NCI-H128 (cell line): Measurements from ENCODE around the gene MAPK10.
"Not testable (repeated sequence)": the region's sequence is repeated elsewhere in the genome, so short reads cannot be mapped to it uniquely, and the experiment has no call there.

ENCODE experiments used
- DNase-seq: peaks from one replicate; lab custom pipeline; 2025; ENCODE audit not compliant: unreplicated experiment; lab: John Stamatoyannopoulos, UW

The MAPK10 gene

DNA sequence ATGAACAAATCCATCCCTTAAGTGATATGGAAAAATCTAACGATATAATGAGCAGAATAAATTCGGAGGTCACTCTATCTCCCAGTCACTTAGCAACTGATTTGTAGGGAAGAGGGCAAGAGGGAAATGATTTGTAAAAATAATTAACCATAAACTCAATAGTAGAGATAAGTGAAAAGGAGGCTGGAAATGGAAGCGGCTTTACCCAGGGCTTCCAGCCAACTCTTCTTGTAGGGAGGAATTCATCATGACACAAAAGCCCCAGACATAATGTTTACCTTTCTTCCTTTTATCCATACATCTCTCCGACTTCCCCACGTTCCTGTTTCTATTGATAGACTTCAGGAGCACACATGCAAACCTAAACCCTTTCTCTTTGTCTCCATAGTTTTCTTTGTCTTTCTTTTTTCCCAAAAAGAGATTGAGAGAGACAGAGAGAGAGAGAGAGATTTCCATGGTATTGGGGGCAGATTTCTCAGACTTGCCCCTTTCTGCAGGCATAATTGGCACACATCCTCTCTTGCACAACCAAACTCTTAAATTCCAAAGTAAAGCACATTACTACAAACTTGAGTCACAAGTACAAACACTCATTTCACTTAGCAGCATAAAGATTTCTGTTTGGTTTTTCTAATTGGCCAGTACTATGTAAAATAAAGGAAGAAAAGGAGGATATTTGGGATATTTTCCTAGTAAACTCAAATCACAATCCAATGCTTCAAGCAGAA is 140.9 kb downstream of the MAPK10 start:
- no peak for DNase-seq

DNA sequence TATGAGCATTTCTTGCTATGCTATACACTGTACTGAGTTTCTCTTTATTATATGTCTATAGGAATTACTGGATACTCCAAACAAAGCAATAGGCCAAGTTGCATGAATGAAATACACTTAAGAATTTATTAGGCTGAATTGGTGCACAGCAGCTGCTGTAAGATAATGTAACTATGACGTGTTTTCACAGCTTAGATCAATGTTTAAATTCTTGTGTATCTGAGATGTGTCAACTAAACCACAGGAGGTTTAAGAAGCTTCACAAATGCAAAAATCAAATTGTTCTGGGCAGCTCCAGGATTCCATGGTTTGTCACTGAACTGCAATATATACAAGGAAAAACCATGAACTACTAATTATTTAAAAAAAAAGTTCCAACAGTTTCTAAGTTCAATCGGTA is 156.7 kb downstream of the MAPK10 start:
- DNase-seq, result no peak

DNA sequence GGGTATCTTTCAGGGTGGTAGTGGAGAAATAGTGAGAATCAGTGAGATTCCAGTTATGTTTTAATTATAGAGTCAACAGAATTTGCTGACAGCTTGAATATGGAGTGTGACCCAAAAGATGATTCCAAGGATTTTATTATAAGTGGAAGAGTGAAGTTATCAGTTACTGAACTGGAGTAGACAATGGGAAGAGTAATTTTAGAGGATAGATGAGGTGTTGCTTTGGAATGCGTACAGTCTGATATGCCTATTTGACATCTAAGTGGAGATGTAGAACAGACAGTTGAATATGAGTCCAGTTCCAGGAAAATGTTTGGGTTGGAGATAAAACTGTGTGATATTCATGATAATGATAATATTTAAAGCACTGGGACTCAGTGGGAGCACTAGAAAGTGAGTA is 174.2 kb downstream of the MAPK10 start:
- no peak for DNase-seq

DNA sequence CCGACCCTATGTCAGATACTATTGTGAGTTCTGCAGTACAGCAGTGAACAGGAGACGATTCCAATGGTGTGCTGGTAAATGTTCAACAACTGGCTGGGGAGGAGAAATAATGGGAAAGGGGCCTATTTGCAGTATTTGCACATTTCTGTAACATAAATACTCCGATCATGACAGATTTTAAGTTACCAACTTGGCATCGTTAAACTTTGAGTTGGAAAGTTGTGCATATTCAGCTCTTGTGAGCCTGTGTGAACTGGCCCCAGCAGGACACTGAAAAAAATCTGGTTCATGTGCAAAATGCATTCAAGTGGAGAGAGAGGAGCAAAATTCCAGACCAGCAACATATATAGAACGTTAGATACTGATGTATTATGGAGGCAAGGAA is 175.0 kb downstream of the MAPK10 start:
- no peak for DNase-seq

DNA sequence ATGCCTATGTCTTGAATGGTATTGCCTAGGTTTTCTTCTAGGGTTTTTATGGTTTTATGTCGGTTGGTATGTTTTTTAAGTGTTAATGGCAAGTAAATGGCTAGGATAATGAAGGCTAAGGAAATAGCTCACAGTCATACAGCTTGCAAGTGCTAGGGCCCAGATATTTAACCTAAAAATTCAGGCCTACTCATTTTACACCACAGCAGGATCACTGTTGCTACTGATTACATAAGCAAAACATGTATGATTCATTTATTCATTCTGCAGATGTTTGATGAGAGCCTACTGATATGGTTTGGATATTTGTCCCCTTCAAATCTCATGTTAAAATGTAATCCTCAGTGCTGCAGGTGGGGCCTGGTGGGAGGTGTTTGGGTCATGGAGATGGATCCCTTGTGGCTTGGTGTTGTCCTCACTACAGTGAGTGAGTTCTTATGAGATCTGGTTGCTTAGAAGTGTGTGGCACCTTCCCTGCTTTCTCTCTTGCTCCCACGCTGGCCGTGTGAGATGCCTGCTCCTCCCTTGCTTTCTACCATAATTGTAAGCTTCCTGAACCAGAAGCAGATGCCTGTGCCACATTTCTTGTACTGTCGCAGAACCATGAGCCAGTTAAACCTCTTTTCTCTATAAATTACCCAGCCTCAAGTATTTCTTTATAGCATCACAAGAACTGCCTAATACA is 175.5 kb downstream of the MAPK10 start:
- DNase-seq, result no peak

DNA sequence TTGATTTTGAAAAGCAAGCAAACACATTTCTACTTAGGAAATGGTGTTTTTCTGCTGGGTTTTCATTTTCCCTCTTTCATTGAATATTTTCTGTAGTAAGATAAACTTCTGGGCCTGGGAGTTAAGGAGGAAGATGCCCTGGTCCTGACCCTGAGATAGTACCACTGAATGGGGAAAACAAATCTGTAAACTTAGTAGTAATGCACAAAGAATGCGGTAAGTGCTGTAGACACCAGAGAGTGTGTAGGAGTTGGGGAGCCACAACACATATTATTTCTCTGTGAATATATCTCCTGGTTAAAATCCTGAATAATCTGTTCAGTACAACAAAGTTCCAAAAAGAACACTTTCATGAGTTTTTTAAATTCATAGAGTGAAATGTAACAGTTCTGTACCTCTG is 178.3 kb downstream of the MAPK10 start:
- DNase-seq, result no peak

DNA sequence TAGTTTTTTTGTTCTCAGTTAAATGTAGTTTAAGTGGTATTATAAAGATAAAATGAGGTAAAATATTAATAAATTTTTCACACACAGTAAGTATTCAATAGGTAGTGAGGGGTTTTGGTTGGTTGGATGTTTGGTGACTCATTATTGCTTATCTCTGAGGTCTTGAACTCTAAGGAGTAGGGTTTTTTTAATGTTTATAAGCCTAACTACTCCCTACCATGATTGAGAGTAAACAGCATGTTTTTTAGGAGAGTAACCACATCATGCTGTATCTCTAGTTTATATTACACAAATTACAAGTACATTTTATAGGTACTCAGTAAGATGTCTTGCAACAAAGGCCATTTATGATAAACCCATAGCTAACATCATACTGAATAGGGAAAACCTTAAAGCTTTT is 181.6 kb downstream of the MAPK10 start:
- DNase-seq, result no peak

DNA sequence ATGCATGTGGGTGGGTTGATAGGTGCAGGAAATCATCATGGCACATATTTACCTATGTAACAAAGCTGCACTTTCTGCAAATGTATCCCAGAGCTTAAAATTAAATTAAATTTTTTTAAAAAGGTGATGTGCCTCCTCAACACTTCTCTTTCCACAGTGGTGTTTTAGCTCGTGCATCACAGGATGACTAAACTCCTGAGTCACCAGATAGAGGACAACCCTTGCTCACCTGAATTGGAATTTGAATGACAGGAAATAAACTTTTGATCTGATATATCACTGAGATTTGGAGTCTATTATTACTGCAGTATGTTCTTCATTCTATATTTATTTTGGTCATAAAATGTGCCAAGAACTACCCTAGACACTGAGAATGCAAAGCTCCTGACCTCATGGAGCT is 185.3 kb downstream of the MAPK10 start:
- no peak for DNase-seq

DNA sequence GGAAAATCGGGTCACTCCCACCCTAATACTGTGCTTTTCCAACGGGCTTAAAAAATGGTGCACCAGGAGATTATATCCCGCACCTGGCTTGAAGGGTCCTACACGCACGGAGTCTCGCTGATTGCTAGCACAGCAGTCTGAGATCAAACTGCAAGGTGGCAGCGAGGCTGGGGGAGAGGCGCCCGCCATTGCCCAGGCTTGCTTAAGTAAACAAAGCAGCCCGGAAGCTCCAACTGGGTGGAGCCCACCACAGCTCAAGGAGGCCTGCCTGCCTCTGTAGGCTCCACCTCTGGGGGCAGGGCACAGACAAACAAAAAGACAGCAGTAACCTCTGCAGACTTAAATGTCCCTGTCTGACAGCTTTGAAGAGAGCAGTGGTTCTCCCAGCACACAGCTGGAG is 191.5 kb downstream of the MAPK10 start:
- not testable (repeated sequence) for DNase-seq

DNA sequence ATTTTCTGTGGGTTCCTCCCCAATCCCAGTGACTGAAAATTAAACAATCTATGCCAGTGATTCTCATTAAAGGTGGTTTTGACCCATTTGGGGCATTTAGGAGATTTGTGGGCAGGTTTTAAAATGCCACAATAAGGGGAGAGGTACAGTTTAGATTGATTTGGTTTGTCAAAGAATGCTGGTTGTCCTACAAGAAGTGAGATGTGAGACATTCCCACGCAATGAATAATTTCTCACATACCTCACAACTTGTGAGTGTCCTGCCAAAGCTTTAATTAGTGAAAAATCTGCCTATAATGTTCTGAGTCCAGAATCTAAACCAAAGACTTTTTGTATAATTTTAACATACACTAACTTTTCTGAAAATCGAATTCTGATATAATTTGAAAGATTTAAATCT is 199.4 kb downstream of the MAPK10 start:
- DNase-seq, result no peak

DNA sequence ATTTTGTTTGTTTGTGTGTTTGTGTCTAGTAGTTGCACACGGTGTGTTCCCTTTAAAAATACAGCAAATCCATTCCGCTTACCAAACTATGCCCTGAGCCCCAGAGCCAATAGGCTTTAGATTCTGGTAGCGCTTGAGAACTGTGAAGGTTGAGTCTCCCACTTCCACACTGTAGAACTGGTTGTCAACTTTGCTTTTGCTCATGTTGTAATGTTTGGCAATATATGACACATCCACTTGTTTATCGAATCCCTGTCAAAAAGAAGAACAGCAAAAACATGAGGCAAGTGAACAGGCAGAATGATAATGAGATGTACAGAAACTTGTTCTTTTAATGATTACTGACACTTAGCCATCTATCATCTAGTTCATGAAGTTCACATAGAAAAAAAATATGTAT is 200.6 kb downstream of the MAPK10 start:
- no peak for DNase-seq

DNA sequence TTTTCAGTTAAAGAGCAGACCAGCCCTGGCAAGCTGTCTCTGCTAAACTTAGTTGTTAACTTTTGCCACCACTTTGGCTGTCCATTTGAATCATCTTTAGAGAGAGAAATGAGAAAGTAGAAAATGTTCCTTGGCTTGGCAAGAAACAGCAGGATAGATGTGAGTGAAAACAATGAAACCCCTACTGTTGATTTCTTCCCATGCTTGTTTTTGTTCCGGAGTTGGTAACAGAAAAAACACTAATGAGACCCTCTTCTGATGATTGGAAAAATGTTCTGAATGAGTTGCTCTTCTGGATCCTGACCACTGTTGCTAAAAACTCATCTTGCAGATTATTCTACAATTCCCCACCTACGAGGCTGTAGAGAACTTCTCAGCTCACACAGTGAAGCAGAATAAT is 203.3 kb downstream of the MAPK10 start:
- no peak for DNase-seq

DNA sequence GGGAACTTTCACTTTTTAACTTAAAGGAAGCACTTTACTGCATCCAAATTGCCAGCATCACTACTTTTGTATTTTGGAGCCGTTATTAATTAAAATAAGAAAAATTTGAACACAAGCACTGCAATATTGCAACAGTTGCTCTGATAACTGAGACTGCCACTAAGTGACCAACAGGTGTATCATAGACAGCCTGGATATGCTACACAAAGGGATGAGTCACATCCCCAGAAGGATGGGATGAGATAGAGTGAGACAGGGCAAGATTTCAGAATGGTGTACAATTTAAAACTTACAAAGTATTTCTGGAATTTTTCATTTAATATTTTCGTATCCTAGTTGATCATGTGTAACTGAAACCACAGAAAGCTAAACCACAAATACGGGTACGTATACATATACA is 204.1 kb downstream of the MAPK10 start:
- no peak for DNase-seq

DNA sequence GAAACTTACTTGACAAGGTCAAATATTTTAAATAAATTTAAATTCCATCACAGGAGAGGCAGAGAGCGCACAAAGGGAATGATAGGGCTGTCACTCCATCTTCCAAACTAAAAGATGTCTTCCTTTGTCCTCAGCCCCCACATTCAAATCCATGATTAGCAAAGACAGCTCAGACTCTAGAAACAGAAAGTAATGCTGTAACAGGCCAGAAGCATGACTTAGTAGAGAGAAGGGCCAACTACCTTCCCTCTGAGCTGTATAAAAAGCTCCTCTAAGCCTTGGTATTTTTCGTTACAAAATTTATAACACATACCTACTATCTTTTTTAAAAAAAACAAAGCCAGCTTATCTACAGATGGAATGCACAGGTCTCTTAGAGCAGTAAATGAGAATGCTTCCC is 207.4 kb downstream of the MAPK10 start:
- DNase-seq, result no peak

DNA sequence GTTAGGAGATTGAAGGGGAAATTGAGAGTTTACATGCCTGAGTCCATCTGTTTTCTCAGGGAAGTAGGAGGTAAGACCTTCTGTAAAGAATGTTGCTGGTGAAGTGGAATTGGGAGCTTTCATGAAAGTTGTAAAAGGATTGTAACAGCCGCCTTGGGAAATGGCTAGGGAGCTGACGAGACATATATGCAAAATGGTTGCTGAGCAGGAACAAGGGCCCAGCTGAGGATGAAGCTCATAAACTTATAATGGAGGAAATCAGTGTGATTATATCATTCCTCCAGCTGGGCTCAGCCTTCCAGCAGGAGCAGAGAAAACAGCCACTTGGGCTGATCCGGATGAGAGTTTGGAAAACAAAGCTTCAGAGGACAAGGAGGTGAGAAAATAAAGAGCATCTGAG is 208.7 kb downstream of the MAPK10 start:
- DNase-seq, result no peak

DNA sequence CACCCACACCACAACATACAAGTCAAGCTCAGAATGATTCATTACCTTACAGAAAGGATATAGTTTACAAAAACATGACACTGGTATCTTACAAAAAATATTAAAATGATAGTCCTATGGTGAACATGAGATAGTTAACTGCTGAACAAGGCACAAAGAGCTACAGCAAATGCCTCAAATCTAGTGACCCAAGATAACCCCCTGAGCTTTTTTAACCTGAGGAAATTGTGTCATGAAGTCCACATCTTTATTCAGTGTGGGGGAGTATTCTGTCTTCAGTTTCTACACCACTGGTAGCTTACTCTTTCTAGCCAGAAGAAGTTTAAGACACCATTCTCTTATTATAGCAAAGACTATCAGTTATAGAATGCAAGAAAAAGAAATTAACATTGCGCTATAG is 218.7 kb downstream of the MAPK10 start:
- no peak for DNase-seq

DNA sequence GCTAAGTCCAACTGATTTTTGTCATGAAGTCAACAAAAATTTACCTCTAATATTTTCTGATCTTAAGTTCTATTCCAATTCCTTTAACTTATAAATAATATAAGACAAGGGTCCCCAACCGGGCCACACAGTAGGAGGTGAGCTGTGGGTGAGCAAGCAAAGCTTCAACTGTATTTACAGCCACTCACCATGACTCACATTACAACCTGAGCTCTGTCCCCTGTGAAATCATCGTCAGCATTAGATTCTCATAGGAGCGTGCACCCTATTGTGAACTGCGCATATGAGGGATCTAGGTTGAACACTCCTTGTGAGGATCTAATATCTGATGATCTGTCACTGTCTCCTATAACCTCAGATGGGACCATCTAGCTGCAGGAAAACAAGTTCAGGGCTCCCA is 227.4 kb downstream of the MAPK10 start:
- no peak for DNase-seq

DNA sequence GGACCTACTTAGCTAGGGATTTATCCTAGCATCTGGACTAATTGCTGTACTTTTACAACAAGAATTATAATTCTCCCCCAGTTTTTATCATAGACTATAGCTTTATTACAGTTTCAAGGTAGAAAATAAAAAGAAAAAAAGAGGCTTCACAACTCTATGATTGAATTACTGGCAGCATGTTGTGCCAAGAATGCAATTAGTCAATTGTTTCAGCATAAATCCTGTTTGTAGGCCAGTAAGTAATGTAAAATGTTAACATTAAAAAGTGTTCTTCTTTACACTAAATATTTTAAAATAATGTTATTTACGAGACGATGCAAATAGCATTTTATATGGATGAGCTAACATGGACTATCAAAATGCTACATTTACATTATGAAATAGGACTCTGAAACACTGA is 228.4 kb downstream of the MAPK10 start:
- DNase-seq, result no peak

DNA sequence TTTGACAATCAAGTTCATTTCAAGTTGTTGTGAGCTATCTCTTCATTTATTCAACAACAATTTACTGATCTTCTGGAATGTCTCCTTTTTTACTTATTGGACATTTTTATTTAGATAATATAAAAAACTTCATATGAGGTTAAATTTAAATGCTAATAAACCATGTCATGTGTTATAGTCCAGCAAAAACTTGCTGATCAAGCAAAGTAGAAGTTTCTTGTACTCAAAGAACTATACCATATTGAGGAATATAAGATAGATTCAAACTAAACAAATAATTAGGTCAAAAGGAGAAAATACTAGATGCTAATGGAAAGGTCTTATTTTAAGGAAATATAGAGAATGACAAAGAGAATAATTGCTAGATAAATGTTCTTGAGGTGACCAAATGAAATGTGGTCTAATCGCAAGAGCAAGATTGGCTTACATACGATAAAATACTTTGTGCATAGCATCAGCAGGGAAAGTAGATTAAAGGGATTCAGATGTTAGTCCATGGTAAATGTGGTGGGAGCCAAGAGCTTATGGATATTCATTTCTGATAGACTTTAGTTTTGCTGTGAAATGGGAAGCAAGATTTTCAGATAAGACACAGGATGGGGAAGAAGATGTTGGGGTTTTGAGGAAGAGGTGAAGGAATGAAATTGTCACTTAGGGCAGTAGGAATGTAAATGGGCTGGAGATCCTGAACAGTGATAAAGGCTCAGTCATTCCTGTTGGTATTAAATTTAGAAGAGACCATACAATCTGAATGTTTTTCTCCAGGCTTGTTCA is 229.5 kb downstream of the MAPK10 start:
- DNase-seq, result no peak

DNA sequence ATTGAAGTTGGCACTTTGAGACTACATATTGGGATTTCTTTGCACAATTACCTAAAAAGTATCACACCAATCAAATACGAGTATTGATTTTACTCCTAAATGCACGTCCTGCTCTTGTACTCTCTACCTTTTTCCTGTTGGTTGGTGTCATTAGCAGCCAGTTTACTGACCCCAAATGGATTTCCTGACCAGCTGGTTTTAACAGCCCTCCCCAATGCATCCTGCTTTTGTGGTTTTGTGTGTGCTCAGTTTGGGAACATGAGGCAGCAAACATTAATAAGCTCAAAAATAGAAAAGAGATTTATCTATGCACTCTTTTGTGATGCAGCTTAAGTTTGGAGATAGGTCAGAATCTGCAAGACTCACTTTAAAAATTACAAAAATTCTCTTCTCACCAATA is 230.3 kb downstream of the MAPK10 start:
- no peak for DNase-seq

DNA sequence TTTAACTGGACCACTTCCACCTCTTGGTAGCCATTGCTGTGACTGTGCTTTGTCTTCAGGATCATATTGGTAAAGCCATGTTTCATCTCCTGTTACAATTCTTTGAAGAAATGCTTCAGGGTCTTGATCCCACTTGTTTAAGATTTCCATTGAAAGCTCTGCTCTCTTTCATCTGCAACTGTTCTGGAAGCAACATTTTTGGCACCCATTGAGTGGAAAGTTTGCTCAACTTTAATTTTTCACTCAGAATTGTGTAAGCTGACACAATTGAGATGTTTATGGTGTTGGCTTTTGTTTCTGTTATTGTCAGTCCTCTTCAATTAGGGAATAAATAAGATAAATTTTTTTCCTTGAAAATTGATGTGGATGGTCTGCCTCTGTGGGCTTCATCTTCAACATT is 237.4 kb downstream of the MAPK10 start:
- DNase-seq, result no peak

DNA sequence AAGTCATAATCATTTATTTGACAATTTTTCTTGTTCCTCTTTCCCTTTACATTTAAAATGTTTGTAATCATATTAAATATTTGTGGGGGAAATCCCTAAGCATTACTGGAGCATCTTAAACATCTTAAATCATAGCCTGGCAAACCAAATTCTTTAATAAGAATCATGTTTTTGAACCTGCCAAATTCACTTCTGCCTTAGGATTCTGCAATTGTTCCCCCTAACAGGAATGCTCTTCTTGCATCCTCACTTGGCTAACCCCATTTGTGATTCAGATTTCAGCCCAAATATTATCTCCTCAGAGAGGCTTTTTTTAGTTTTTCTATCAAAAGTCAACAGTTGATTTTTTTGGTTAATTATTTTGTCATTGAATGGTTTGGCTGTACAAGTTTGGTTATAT is 241.1 kb downstream of the MAPK10 start:
- DNase-seq, result no peak
